Astrocyte (in vitro differentiated cells and primary cell): ENCODE data around the gene HPSE2. TPM values are rescaled to one million over a fixed set of nuclear protein-coding genes. Genes with fewer than 3 reads are reported as not detected.

Experiments used
- DNase-seq: peaks from one replicate; pipeline ENCODE4 v3.0.0-alpha.2; 2010; ENCODE audit warnings: low read depth
- FAIRE-seq: peaks from 2 replicates; lab custom pipeline; 2011; peaks lifted over from hg19 to GRCh38; lab: Jason Lieb, UNC
- H2AFZ ChIP-seq: 2 replicates; pipeline ENCODE4 v1.6.0; 2012; ENCODE audit warnings: low read depth, low read length, inconsistent platforms
- H3K27ac ChIP-seq: 2 replicates; pipeline ENCODE4 v1.5.1; 2011; ENCODE audit warnings: low read depth, low read length, inconsistent platforms
- H3K27me3 ChIP-seq: 2 replicates; pipeline ENCODE4 v1.6.0; 2011; ENCODE audit warnings: low read length, inconsistent platforms; ENCODE audit not compliant: insufficient read depth
- H3K36me3 ChIP-seq: 2 replicates; pipeline ENCODE4 v1.5.1; 2011; ENCODE audit warnings: low read length, inconsistent platforms; ENCODE audit not compliant: insufficient read depth
- H3K4me1 ChIP-seq: 2 replicates; pipeline ENCODE4 v1.5.1; 2011; ENCODE audit warnings: low read length, inconsistent platforms; ENCODE audit not compliant: insufficient read depth
- H3K4me2 ChIP-seq: 2 replicates; pipeline ENCODE4 v1.6.0; 2012; ENCODE audit warnings: low read length, inconsistent platforms
- H3K4me3 ChIP-seq: 2 replicates; pipeline ENCODE4 v1.5.1; 2011; ENCODE audit warnings: low read depth, mild to moderate bottlenecking, low read length, inconsistent platforms; ENCODE audit not compliant: insufficient read depth
- H3K79me2 ChIP-seq: 2 replicates; pipeline ENCODE4 v1.6.0; 2012; ENCODE audit warnings: mild to moderate bottlenecking, low read length, inconsistent platforms; ENCODE audit not compliant: insufficient read depth
- H3K9ac ChIP-seq: 2 replicates; pipeline ENCODE4 v1.6.0; 2012; ENCODE audit warnings: mild to moderate bottlenecking, low read length, inconsistent platforms
- H3K9me3 ChIP-seq: 2 replicates; pipeline ENCODE4 v1.5.1; 2012; ENCODE audit warnings: low read depth, mild to moderate bottlenecking, low read length, inconsistent platforms; ENCODE audit not compliant: insufficient read depth
- H4K20me1 ChIP-seq: 2 replicates; pipeline ENCODE4 v1.6.0; 2012; ENCODE audit warnings: low read length, inconsistent platforms; ENCODE audit not compliant: insufficient read depth
- H3K27ac Mint-ChIP-seq: one replicate; pipeline ENCODE4 v1.8.0; 2021; ENCODE audit warnings: mild to moderate bottlenecking, mixed read lengths; ENCODE audit not compliant: unreplicated experiment
- H3K27me3 Mint-ChIP-seq: one replicate; pipeline ENCODE4 v1.8.0; 2021; ENCODE audit warnings: low read depth, mixed read lengths; ENCODE audit not compliant: unreplicated experiment
- H3K36me3 Mint-ChIP-seq: one replicate; pipeline ENCODE4 v1.8.0; 2021; ENCODE audit warnings: low read depth, mixed read lengths; ENCODE audit not compliant: unreplicated experiment
- H3K4me1 Mint-ChIP-seq: one replicate; pipeline ENCODE4 v1.8.0; 2021; ENCODE audit warnings: low read depth, mixed read lengths; ENCODE audit not compliant: unreplicated experiment
- H3K4me3 Mint-ChIP-seq: one replicate; pipeline ENCODE4 v1.8.0; 2021; ENCODE audit warnings: mild to moderate bottlenecking, moderate library complexity, mixed read lengths; ENCODE audit not compliant: unreplicated experiment
- H3K9me3 Mint-ChIP-seq: one replicate; pipeline ENCODE4 v1.8.0; 2021; ENCODE audit warnings: mild to moderate bottlenecking, mixed read lengths; ENCODE audit not compliant: unreplicated experiment
- CTCF ChIP-seq: IDR thresholded peaks from 2 replicates; pipeline ENCODE4 v1.5.1; 2011; ENCODE audit warnings: low read depth, mild to moderate bottlenecking, inconsistent platforms, low read length, moderate library complexity; ENCODE audit not compliant: insufficient read depth
- EZH2 ChIP-seq: IDR thresholded peaks from 2 replicates; pipeline ENCODE4 v1.6.1; 2012; ENCODE audit warnings: mild to moderate bottlenecking, low read length, inconsistent platforms; ENCODE audit not compliant: insufficient read depth
- total RNA-seq: library from RNA; stranded (reverse); gene quantifications from 2 replicates; pipeline ENCODE4 v1.2.1, GENCODE V29; 2021

The HPSE2 gene
- total RNA-seq, 1 donor from 2014 or later = 0.14 TPM

GRCh38 chr10:98457721-98458120 is 777.9 kb downstream of the HPSE2 start:
- Histone ChIP-seq H3K36me3 (no peaks in the 10 kb centered on the region), H3K27ac (no peak overlapping the region), H3K9ac (no peak overlapping the region), H4K20me1 (no peaks in the 10 kb centered on the region), H3K27me3 (no peaks in the 10 kb centered on the region), H3K9me3 (no peaks in the 10 kb centered on the region), H3K79me2 (no peaks in the 10 kb centered on the region), H2AFZ (no peak overlapping the region), H3K4me1 (peaks cover 18% of the 10 kb centered on the region), H3K4me3 (no peak overlapping the region), H3K4me2 (no peak overlapping the region)
- no peaks in the 10 kb centered on the region for H3K9me3 Mint-ChIP-seq
- H3K4me3 Mint-ChIP-seq = no peak overlapping the region
- no peak for DNase-seq
- H3K27me3 Mint-ChIP-seq = peaks cover 11% of the 10 kb centered on the region
- no peak overlapping the region for H3K27ac Mint-ChIP-seq
- H3K36me3 Mint-ChIP-seq = no peaks in the 10 kb centered on the region
- no peak for TF ChIP-seq EZH2
- no peak for TF ChIP-seq CTCF
- peaks cover 16% of the 10 kb centered on the region for H3K4me1 Mint-ChIP-seq
- no peak for FAIRE-seq

GRCh38 chr10:98456686-98457482 is 778.8 kb downstream of the HPSE2 start:
- Mint-ChIP-seq H3K4me1 (peaks cover 16% of the 10 kb centered on the region), H3K36me3 (no peaks in the 10 kb centered on the region), H3K4me3 (no peak overlapping the region), H3K9me3 (no peaks in the 10 kb centered on the region), H3K27me3 (peaks cover 11% of the 10 kb centered on the region), H3K27ac (no peak overlapping the region)
- no peak overlapping the region for H3K4me2 ChIP-seq
- DNase-seq (no peak), FAIRE-seq (no peak)
- H3K9me3 ChIP-seq = no peaks in the 10 kb centered on the region
- H4K20me1 ChIP-seq = no peaks in the 10 kb centered on the region
- no peak overlapping the region for H3K4me3 ChIP-seq
- TF ChIP-seq CTCF (no peak), EZH2 (no peak)
- peaks cover 18% of the 10 kb centered on the region for H3K4me1 ChIP-seq
- H3K9ac ChIP-seq = no peak overlapping the region
- H3K27me3 ChIP-seq = no peaks in the 10 kb centered on the region
- no peak overlapping the region for H2AFZ ChIP-seq
- no peaks in the 10 kb centered on the region for H3K79me2 ChIP-seq
- no peaks in the 10 kb centered on the region for H3K36me3 ChIP-seq
- H3K27ac ChIP-seq = no peak overlapping the region

GRCh38 chr10:98456043-98456570 is 779.5 kb downstream of the HPSE2 start:
- Mint-ChIP-seq H3K9me3 (no peaks in the 10 kb centered on the region), H3K27me3 (peaks cover 11% of the 10 kb centered on the region), H3K4me1 (peaks cover 13% of the 10 kb centered on the region), H3K4me3 (no peak overlapping the region), H3K27ac (no peak overlapping the region), H3K36me3 (no peaks in the 10 kb centered on the region)
- H4K20me1 ChIP-seq = no peaks in the 10 kb centered on the region
- H3K4me3 ChIP-seq = no peak overlapping the region
- TF ChIP-seq CTCF = no peak
- no peak for TF ChIP-seq EZH2
- no peaks in the 10 kb centered on the region for H3K9me3 ChIP-seq
- no peak overlapping the region for H2AFZ ChIP-seq
- peaks cover 10% of the 10 kb centered on the region for H3K4me1 ChIP-seq
- no peak overlapping the region for H3K27ac ChIP-seq
- H3K27me3 ChIP-seq = no peaks in the 10 kb centered on the region
- H3K79me2 ChIP-seq = no peaks in the 10 kb centered on the region
- DNase-seq (no peak), FAIRE-seq (no peak)
- H3K36me3 ChIP-seq = no peaks in the 10 kb centered on the region
- no peak overlapping the region for H3K4me2 ChIP-seq
- H3K9ac ChIP-seq = no peak overlapping the region
